GM18499 (cell line): ENCODE data around the gene RYK.

ENCODE experiments used
- ATAC-seq: cut with Tn5 transposase; IDR thresholded peaks from one replicate; pipeline ENCODE4 v1.9.1; 2021; ENCODE audit warnings: moderate number of reproducible peaks; ENCODE audit not compliant: insufficient read depth, unreplicated experiment

Gene RYK

DNA sequence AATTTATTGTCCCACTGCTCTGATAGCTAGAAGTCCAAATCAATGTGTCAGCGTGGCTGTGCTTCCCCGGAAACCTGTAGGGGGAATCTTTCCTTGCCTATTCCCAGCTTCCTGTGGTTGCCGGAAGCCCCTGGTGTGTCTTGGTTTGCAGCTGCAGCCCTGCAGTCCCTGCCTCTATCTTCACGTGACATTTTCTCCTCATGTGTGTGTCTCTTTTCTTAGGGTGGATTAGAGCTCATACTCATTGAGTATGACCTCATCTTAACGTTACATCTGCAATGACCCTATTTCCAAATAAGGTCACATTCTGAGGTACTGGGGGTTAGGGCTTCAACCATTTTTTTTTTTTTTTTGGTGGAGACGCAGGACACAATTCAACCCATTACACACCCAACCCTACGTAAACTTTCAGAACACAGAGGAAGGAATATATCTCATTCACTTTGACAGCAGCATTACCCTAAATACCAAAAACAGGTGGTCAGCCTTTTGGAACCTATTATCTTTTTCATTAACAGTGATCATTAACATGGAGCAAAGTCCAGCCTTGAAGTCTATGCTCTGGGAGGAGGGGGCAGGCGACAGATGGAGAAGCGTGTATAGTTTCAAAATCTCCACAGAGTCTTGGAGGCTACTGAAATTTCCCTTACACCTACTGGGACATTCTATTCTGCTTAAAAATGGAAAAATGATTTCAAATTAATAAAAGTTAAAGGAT is 88.6 kb downstream of the RYK start:
- no peak for ATAC-seq

- no peak for ATAC-seq
Measured at GRCh38 chr3:134155446-134155845, 95.2 kb downstream of the RYK start.

DNA sequence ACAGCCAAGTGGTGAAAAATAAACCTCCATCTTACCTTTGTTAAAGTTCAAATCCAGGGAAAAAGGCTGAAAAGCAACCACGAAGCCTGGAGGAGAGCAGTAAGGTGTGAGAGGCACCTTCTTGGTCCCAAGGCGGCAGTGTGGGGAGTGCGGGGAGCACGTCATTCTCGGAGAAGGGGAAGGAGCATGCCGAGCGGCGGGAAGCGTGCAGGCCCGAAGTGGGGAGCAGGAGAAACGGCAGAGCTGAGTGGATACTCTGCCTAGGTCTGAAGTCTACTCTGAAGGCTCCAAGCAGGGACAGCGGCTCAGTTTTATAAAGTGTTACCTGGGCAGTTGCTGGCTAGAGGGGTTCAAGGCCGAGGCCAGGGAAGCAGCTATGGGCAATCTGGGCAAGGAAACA is 96.9 kb downstream of the RYK start:
- no peak for ATAC-seq

DNA sequence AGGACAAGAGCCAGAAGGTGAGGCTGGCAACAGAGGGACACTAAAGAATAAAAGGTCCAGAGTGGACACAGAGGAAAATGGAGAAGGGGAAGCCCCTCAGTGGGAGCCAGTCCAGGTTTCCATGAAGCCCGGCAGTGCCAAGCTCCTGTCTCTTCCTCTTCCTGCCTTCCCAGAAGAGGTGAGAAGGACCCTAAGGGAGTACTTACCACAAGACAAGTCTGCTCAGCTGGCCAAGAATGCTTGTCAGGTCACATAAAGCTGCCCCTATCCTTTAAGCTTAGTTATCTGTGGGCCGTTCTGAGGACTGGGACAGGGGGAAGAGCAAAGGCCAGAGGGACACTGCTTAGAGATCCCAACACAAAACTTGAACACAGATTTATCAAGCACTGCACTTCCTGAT is 100.2 kb downstream of the RYK start:
- no peak for ATAC-seq

DNA sequence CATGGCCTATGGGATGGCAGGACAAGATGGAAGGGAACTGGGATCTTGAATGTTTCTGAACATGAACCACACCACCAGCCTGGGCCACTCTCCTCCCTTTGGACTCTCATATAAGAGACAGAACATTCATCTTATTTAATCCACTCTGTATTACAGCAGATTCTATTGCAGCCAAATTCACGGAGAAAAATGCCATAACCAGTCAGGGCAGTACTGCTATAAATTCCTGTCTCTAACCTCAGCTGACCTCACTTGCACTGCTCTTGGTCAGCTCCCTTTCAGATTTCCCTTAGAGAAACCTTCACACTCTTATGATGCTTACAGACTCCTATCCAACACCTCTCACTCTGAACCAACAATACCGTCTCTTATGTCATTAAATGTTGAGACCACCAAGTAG is 101.4 kb downstream of the RYK start:
- no peak for ATAC-seq

GRCh38 chr3:134148534-134148933 is 102.1 kb downstream of the RYK start:
- no peak for ATAC-seq

DNA sequence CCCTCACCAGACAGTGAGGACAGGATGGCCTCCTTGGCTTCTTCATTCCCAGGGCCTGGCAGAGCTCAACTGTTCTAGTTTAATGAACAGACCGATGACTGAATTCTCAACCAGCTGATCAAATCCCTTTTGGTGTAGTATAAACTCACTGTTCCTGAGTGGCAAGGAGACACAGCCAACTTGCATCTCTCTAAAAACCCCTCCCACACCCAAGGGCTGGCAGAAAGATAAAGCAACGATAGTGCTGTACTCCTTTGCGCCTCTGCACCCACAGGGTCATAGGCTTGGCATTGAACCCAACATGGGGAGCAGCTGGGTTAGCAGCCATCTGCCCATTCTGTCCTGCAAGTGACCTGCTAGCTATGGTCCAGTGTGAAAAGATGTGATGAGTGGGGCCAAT is 103.2 kb downstream of the RYK start:
- ATAC-seq: no peak

DNA sequence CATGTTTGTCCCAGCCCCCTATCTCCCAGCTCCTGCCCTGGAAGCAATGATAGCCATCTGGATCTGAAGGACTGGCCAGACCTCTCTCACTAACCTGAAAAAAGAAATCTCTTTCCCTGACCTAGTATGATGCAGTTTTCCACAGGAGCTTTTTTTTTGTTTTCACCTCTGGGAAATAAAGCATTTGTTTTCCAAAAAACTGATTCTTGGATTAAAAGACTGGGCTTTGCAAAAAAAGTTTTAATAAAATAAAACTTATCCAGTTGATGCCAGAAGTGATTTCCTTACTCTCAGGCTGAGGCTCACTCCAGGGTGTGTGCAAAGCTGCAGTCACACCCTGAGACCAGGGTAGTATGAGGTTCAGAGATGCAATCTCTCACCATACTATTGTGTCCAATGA is 104.0 kb downstream of the RYK start:
- no peak for ATAC-seq

- no peak for ATAC-seq
Measured at GRCh38 chr3:134145183-134145582, 105.5 kb downstream of the RYK start.

- no peak for ATAC-seq
Measured at GRCh38 chr3:134144694-134145093, 106.0 kb downstream of the RYK start.

- no peak for ATAC-seq
Measured at GRCh38 chr3:134143828-134144401, 106.7 kb downstream of the RYK start.

DNA sequence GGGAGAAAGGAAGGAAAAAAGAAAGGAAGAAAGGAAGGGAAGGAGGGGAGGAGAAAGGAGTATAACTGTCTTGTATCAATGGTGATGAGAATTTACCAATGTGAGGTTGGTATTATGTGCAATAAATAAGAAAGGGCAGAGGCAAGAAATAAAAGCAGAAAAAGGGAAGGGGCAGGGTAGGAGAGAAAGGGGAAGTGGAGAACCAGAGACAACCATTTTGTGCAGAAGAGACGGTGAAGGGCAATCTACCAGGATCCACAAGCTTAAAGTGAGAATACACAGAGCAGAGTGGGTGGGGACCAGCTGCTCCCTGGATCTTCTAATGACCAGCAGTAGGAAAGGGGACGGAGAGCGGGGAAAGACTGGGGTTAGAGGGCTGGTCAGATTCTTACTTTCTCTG is 114.1 kb downstream of the RYK start:
- no peak for ATAC-seq

DNA sequence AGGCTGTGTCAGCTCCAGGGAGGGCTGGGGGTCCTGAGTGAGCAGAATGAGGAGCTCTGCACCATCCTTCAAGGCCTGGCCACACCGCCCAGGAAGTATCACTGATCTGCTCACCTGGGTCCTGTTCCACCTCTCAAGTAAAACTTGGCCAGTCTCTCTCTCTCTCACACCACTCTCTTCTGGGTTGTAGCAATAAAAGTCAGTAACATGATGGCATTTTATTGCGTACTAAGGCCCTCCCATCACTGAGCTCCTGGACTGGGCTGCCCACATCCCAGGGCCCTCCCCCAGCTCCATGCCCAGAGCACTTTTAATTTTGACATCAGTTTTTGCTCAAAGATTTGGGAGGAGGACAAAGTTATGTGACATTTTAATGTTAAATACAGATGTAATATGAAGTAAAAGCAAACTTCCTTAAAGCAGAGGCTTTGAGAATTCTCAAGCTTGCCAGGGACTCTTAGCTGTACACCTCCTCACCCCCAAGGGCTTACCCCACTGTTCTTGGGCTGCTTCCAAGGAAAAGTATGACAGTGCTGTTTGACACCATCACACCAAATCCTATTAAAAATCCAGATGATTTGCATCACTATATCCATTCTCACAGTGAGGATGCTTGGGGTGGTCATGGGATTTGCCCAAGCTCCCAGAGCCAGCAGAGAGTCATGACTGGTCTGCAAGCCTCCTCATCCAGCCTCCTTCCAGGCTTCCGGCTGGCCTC is 115.8 kb downstream of the RYK start:
- ATAC-seq: no peak

- ATAC-seq: no peak
Measured at GRCh38 chr3:134134240-134134639, 116.4 kb downstream of the RYK start.

- ATAC-seq: no peak
Measured at GRCh38 chr3:134132961-134133360, 117.7 kb downstream of the RYK start.

DNA sequence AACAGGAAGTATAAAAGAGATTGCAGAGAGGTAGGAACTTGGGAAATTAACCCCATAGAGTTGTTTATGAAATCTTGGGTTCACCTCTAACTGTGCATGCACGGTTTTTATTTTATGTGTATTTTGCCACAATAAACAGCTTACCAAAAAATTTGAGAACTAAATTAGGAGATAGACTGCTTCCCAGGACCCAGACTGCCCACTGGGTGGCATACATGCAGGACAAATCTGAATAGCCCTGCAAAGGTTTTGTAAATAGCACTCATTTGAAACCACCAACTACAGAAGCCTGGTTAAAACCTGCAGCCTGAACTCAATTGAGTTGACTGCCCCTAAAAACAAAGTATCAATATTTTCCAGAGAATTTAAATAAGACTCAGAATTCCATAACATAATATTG is 124.5 kb downstream of the RYK start:
- ATAC-seq: no peak

DNA sequence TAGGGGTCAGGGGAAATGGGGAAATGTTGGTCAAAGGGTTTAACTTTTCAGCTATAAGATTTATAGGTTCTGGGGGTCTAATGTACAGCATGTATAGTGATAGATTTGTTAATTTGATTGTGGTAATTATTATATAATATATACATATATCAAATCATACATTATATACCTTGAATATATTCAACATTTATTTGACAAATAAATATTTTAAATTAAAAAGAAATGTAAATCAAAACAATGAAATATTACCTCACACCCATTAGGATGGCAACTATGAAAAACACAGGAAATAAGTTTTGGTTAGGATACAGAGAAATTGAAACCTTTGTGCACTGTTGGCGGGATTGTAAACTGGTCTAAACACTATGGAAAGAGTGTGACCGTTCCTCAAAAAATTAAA is 135.9 kb downstream of the RYK start:
- no peak for ATAC-seq

GRCh38 chr3:134111616-134112015 is 139.0 kb downstream of the RYK start:
- ATAC-seq: no peak

DNA sequence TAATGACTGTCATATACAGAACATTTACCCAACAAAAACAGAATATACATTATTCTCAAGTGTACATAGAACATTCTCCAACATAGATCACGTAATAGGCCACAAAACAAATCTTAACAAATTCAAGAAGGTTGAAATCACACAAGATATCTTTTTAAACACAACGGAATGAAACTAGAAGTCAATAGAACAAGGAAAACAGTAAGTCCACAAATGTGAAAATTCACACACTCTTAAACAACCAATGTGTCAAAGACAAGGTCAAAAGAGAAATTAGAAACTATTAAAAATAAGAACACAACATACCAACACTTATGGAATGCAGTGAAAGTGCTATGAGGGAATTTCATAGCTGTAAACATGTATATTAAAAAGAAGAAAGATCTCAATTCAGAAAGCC is 139.7 kb downstream of the RYK start:
- ATAC-seq: no peak
